ENCODE results near the gene DNAAF5. TPM values are rescaled to one million over a fixed set of nuclear protein-coding genes. Genes with fewer than 3 reads are reported as not detected.
"Not testable (repeated sequence)": the region's sequence is repeated elsewhere in the genome, so short reads cannot be mapped to it uniquely, and the experiment has no call there.

DNAAF5 gene
- total and polyA plus RNA-seq, 2 experiments from 2014 or later = 32.7 to 93.8 TPM

DNA sequence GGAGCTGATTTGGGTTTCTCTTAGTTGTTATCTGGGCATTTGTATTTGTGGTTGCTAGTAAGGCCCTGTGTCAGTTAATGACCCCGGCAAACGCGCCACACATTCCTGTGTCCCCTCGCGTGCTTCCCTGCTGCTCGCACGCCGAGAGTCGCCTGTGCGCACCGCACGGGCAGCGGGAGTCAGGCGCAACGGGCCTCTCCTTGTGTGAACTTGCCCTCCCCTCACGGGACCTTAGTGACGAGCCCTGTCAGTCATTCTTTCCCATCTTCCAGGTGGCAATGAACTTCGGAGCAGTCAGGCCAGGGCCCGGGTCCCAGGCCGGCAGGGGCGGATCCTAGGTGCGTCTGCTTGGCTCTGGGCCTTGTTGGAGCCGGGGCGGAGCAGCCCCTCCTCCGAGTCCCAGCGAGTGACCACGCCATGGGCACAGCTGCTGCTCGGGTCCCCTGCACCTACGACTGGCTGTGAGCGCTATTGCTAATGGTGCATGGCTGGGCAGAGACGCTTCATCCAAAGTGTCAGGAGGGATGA lies 13.0 kb downstream of the DNAAF5 start:
- DNase-seq (ENCODE audit: low read depth in 1 of 2, low spot score in 1 of 2) = no peak
- Histone ChIP-seq H3K27me3 (no peaks in the 10 kb centered on the region), H3K9me3 (ENCODE audit: low read depth) (no peaks in the 10 kb centered on the region), H3K4me3 (no peak overlapping the region), H3K27ac (no peak overlapping the region), H3K36me3 (no peaks in the 10 kb centered on the region), H3K4me1 (ENCODE audit: low read depth) (peaks cover 8% of the 10 kb centered on the region)
- TF ChIP-seq, protein P1, sequence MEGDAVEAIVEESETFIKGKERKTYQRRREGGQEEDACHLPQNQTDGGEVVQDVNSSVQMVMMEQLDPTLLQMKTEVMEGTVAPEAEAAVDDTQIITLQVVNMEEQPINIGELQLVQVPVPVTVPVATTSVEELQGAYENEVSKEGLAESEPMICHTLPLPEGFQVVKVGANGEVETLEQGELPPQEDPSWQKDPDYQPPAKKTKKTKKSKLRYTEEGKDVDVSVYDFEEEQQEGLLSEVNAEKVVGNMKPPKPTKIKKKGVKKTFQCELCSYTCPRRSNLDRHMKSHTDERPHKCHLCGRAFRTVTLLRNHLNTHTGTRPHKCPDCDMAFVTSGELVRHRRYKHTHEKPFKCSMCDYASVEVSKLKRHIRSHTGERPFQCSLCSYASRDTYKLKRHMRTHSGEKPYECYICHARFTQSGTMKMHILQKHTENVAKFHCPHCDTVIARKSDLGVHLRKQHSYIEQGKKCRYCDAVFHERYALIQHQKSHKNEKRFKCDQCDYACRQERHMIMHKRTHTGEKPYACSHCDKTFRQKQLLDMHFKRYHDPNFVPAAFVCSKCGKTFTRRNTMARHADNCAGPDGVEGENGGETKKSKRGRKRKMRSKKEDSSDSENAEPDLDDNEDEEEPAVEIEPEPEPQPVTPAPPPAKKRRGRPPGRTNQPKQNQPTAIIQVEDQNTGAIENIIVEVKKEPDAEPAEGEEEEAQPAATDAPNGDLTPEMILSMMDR (IDR thresholded peaks at IDR 0.05; ENCODE audit: low read depth, low read length) = no peak

DNA sequence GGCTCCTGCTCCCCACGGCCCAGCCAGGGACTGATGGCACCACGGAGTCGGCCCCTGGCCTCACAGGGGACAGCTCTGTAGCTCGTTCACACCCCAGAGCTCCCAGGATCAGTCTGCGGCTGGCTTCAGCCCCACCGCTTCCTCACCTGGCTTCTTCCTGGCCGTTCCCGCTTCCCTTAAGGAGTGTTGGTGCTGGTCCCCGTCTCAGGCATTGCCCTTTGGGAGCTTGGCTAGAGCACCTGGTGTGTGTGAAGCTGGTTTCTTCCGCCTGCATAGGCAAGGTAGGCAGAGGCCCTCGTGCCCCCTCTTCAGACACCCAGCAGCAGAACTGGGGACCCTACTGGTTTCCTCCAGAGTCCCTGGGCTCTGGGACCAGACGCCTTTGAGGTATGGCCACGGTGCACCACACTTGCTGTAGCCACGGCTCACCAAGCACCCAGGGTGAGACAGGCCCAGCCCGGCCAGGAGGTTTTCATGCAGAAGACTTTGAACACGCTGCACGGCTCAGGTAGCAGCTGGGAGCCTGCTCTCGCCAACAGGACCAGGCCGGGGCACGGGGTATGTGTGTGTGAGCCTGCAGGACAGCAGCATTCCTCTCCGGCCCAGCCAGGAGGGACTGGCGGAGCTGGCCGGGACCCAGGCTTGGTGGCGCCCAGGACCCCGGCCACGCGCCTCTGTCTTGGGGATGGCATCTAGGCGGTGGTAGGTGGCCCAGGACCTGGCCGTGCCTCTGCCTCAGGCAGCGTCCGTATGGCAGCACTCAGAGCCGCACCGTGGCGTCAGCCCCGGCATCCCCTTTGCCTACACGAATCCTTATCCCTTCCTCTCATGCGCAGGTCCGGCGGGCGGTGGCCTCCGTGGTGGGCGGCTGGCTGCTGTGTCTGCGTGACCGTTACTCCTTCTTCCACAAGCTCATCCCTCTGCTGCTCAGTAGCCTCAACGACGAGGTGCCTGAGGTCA lies 13.8 kb downstream of the DNAAF5 start:
- H3K9me3 ChIP-seq (ENCODE audit: low read depth) = no peaks in the 10 kb centered on the region
- DNase-seq (ENCODE audit: low read depth in 1 of 2, low spot score in 1 of 2) = no peak
- peaks cover 8% of the 10 kb centered on the region for H3K4me1 ChIP-seq (ENCODE audit: low read depth)
- H3K27ac ChIP-seq = no peak overlapping the region
- TF ChIP-seq, protein P1 (IDR thresholded peaks at IDR 0.05; ENCODE audit: low read depth, low read length) = no peak
- H3K4me3 ChIP-seq = no peak overlapping the region
- H3K27me3 ChIP-seq = no peaks in the 10 kb centered on the region
- no peaks in the 10 kb centered on the region for H3K36me3 ChIP-seq

DNA sequence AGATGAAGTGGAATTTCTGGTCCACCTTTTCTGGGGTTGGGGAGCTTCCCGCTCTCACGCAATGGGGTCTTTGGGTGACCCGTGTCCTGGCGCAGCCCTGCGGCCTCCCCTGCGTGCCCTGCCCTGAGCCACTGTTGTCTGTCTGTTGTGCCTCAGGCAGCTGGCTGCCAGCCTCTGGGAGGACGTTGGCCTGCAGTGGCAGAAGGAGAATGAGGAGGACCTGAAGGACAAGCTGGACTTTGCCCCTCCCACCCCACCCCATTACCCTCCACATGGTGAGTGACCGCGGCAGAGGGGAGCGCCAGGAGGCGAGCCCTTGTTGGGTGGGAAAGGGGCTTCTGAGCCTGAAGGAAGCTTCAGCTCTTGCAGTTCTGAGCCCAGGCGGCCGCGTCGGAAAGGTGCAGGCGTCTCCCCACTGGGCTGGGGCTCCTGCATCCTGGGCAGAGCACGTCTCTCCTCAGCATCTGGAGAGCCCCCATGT lies 14.7 kb downstream of the DNAAF5 start:
- H3K4me1 ChIP-seq (ENCODE audit: low read depth) = peaks cover 17% of the 10 kb centered on the region
- H3K27ac ChIP-seq = no peak overlapping the region
- H3K9me3 ChIP-seq (ENCODE audit: low read depth) = no peaks in the 10 kb centered on the region
- no peak overlapping the region for H3K4me3 ChIP-seq
- DNase-seq (ENCODE audit: low read depth in 1 of 2, low spot score in 1 of 2) = no peak
- no peaks in the 10 kb centered on the region for H3K36me3 ChIP-seq
- no peaks in the 10 kb centered on the region for H3K27me3 ChIP-seq
- TF ChIP-seq, protein P1 (IDR thresholded peaks at IDR 0.05; ENCODE audit: low read depth, low read length) = no peak

DNA sequence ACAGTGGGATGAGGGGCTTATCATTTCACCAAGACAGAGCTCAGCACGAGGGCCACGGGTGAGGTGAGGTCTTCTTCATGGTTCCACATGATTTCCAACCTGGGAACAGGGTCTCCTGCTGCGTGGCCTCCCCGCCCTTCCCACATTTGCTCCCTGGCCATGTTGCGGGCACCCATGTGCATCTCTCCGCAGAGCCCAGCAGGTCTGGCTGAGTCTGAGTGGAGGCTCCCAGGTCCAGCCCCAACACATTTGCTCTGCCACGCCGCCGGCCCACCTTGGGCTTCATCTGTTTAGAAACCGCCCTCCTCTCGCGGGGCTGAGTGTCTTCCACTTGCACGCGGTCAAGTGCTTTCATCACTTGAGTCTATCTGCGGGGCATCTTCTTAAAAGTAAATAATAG lies 15.4 kb downstream of the DNAAF5 start:
- H3K4me1 ChIP-seq (ENCODE audit: low read depth) = peaks cover 17% of the 10 kb centered on the region
- no peak for DNase-seq (ENCODE audit: low read depth in 1 of 2, low spot score in 1 of 2)
- TF ChIP-seq, protein P1 (IDR thresholded peaks at IDR 0.05; ENCODE audit: low read depth, low read length) = no peak
- no peaks in the 10 kb centered on the region for H3K27me3 ChIP-seq
- H3K4me3 ChIP-seq = no peak overlapping the region
- no peaks in the 10 kb centered on the region for H3K9me3 ChIP-seq (ENCODE audit: low read depth)
- no peaks in the 10 kb centered on the region for H3K36me3 ChIP-seq
- no peak overlapping the region for H3K27ac ChIP-seq

DNA sequence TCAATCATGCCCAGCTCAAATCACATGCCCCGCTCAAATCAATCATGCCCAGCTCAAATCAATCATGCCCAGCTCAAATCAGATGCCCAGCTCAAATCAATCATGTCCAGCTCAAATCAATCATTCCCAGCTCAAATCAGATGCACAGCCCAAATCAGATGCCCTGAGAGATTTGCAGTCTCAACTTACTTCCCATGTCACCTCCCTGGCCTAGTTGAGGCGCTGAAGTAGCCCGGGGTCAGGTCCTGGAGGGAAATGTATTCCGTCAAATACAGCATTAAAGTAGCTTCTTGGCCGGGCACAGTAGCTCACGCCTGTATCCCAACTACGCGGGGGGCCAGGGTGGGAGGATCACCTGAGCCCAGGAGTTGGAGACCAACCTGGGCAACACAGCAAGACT lies 16.3 kb downstream of the DNAAF5 start:
- H3K4me1 ChIP-seq (ENCODE audit: low read depth) = peaks cover 16% of the 10 kb centered on the region
- H3K9me3 ChIP-seq (ENCODE audit: low read depth) = no peaks in the 10 kb centered on the region
- no peaks in the 10 kb centered on the region for H3K27me3 ChIP-seq
- TF ChIP-seq, protein P1 (IDR thresholded peaks at IDR 0.05; ENCODE audit: low read depth, low read length) = no peak
- H3K27ac ChIP-seq = no peak overlapping the region
- H3K36me3 ChIP-seq = no peaks in the 10 kb centered on the region
- DNase-seq (ENCODE audit: low read depth in 1 of 2, low spot score in 1 of 2) = no peak
- H3K4me3 ChIP-seq = no peak overlapping the region

DNA sequence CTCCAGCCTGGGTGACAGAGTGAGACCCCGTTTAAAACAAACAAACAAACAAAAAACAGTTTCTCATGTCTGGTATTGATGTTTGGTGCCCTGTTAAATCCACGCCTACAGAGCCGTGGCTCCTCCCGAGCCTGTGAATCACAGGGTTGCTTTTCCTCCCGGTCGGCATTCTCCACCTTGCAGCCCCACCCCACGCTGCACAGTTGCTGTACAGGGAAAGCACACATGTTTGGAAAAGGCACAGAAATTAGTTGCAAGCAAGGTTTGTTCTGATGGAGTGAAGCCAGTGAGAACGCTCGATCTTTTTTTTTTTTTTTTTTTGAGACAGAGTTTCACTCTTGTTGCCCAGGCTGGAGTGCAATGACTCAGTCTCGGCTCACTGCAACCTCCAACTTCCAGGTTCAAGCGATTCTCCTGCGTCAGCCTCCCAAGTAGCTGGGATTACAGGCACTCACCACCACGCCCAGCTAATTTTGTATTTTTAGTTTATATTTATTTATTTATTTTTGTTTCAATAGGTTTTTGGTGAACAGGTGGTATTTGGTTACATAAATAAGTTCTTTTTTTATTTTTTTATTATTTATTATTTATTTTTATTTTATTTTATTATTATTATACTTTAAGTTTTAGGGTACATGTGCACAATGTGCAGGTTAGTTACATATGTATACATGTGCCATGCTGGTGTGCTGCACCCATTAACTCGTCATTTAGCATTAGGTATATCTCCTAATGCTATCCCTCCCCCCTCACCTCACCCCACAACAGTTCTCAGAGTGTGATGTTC lies 17.0 kb downstream of the DNAAF5 start:
- not testable (repeated sequence) for DNase-seq (ENCODE audit: low read depth in 1 of 2, low spot score in 1 of 2); H3K4me3 ChIP-seq; H3K27ac ChIP-seq; H3K9me3 ChIP-seq (ENCODE audit: low read depth); H3K36me3 ChIP-seq; H3K27me3 ChIP-seq
- peaks cover 13% of the 10 kb centered on the region for H3K4me1 ChIP-seq (ENCODE audit: low read depth)

DNA sequence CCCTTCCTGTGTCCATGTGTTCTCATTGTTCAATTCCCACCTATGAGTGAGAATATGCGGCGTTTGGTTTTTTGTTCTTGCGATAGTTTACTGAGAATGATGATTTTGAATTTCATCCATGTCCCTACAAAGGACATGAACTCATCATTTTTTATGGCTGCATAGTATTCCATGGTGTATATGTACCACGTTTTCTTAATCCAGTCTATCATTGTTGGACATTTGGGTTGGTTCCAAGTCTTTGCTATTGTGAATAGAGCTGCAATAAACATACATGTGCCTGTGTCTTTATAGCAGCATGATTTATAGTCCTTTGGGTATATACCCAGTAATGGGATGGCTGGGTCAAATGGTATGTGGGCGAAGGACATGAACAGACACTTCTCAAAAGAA lies 17.6 kb downstream of the DNAAF5 start:
- not testable (repeated sequence) for H3K27ac ChIP-seq; H3K9me3 ChIP-seq (ENCODE audit: low read depth); H3K4me3 ChIP-seq; DNase-seq (ENCODE audit: low read depth in 1 of 2, low spot score in 1 of 2); H3K27me3 ChIP-seq; H3K36me3 ChIP-seq
- peaks cover 17% of the 10 kb centered on the region for H3K4me1 ChIP-seq (ENCODE audit: low read depth)
